Stimulated activated CD4-positive, alpha-beta T cell treated with anti-CD3 and anti-CD28 coated beads, TNF-alpha, amount 100 ng/mL, for 24 hours (primary cell): ENCODE measurements around the gene GUCY2D.
"Not testable (repeated sequence)": the region's sequence is repeated elsewhere in the genome, so short reads cannot be mapped to it uniquely, and the experiment has no call there.

Experiments
- DNase-seq, 3 experiments: peaks; one replicate each; pipeline ENCODE4 v3.0.0-alpha.2; 2020; ENCODE audit warnings: low read depth in 3 of 3

GUCY2D gene

GRCh38 chr17:8016632-8017424 is 14.4 kb downstream of the GUCY2D start:
- DNase-seq: peak in 2 of 3 experiments; percentile 21 to 60

GRCh38 chr17:8018436-8018835 is 16.0 kb downstream of the GUCY2D start:
- DNase-seq: no peak

DNA sequence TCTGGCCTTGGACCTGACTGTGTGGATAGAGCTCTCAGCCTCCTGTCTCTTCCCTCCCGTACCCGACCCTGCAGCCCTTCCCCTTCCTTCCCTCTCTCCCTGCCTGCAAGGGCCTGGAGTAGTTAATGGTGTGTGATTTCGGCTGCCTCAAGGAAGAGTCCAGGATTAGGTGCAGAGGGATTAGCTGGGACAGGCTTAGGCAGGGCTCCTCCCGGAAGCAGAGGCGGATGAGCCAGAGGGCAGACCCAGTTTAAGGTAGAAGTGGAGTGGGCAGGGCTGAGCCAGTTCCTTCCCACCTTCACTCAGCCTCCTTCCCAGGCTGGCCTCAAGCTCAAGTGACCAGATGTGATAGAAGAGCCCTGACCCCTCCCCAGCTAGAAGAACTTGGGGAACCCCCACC is 16.8 kb downstream of the GUCY2D start:
- no peak for DNase-seq

GRCh38 chr17:8019665-8020650 is 17.5 kb downstream of the GUCY2D start:
- no peak for DNase-seq

DNA sequence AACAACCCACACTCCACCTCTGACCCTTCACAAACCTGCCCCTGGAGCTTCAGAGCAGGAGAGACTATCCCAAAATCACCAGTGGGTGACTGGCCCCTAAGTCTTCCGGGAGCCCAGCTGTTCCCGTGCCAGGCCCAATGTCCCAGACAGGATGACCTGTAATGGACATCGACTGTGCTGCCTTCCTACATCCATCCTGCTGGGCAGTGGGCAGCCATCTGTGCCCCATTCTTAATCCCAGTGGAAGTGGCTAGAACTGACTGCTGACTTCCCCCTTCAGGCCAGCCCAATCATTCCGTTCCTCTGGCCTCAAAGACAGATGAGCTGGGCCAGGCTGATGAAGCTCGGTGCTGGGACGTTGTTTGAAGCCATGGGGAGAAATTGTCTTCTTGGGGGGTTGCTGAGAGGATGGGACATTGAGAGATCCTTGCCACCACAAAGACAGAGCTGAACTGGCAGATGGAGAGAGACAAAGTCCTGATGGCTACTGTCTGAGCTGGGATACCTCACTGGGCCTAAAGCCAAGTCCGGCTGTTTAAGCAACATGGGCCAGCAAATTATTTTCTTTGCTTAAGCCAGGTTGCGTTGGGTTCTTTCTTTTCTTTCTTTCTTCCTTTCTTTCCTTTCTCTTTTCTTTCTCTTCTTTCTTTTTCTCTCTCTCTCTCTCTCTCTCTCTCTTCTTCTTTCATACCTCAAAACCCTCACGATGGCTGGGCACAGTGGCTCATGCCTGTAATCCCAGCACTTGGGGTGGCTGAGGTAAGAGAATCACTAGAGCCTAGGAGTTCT is 18.6 kb downstream of the GUCY2D start:
- DNase-seq: no peak

- no peak for DNase-seq
Measured at GRCh38 chr17:8021565-8022359, 19.3 kb downstream of the GUCY2D start.

GRCh38 chr17:8022360-8023003 is 20.1 kb downstream of the GUCY2D start:
- DNase-seq: no peak

GRCh38 chr17:8024161-8024560 is 21.7 kb downstream of the GUCY2D start:
- not testable (repeated sequence) for DNase-seq

DNA sequence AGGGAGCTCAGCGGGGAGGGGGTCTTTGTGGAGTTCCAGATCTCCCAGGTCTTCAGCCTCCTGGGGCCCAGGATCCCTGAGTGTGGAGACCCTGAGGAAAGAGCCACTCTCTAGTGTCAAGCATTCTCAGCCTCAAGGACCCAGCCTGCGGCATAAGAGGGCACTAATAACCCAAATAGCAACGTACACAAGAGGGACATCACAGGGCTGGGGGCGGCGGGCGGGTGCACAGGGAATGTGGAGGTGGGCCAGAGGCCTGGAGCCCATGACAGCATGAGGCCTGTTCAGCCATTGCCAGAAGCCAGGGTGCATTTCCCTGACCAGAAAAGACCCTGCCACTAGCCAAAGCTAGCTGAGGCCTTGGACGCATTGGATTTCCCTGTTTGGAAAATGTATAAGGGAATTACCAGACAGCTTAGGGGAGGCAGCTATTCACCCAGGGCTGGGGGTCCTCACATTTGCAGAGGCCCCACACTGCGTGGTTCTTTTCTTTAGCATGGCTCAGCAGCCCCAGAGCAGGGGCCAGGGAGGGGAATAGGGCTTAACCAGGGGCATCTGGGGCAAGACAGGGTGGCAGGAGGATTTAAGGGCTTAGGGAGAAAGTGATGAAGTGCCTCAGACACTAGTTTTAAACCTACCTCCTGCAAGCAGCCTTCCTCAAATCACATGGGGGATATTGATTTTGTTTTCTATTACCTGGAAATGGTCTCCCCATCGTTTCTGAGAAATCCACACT is 22.9 kb downstream of the GUCY2D start:
- no peak for DNase-seq

GRCh38 chr17:8029121-8029520 is 26.7 kb downstream of the GUCY2D start:
- DNase-seq: no peak

DNA sequence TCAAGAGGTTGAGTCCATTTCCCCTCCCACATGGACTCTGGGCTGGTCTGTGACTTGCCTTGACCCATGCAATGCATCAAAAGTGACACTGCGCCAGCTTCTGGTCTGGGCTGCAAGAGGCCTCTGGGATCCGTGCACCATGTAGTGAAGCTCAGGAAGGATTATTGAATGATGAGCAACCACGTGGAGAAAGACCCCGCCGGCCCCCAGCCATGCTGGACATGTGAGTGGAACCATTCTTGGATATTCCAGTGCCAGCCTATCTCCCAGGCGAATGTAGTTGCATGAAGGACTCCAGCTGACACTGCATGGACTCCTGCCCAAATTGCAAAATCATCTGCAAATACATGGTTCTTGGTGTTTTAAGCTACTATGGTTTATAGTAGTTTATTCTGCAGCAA is 28.8 kb downstream of the GUCY2D start:
- DNase-seq: no peak

DNA sequence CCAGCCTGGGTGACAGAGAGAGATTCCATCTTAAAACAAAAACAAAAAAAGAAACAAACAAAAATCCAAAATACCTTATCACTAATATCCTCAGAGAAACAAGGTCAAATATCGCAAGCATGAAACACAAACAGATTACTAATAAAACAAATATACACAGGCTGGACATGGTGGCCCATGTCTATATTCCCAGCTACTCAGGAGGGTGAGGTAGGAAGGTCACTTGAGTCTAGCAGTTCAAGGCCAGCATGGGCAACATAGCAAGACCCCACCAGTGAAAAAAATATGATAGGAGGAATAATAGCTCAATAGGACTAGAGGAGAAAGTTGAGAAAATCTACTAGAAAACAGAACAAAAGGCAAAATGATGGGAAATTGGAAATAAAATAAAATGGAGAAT is 29.5 kb downstream of the GUCY2D start:
- no peak for DNase-seq

- DNase-seq: no peak
Measured at GRCh38 chr17:8032442-8032841, 30.0 kb downstream of the GUCY2D start.

GRCh38 chr17:8038954-8039610 is 36.7 kb downstream of the GUCY2D start, which contains the start of gene ALOX15B:
Gene ALOX15B, plus strand, starts transcription at chr17:8039059. Its CDS starts 97 bp downstream, at chr17:8039156.
- DNase-seq: no peak

DNA sequence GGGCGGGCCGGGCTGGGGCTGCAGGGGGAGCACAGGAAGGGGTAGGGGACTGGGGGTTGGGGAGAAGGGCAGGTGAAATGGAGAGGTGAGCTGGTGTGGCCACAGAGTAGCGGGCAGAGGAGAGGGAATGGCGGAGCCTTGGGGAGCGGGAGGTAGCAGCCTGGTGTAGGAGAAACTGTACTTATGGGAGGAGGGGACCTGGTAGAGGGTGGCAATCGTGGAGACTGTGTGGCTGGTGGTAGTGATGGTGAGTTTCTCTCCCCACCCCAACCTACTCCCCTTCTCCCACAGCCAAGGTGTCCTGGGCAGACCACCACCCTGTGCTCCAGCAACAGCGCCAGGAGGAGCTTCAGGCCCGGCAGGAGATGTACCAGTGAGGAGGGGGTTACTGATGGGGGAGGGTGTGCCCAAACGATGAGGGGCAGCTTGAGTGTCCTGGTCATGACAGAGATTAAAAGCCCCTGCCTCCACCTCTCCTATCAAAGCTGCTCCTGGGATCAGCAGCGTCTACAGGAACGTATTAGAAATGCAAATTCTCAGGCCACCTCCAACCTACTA is 37.3 kb downstream of the GUCY2D start:
- no peak for DNase-seq

DNA sequence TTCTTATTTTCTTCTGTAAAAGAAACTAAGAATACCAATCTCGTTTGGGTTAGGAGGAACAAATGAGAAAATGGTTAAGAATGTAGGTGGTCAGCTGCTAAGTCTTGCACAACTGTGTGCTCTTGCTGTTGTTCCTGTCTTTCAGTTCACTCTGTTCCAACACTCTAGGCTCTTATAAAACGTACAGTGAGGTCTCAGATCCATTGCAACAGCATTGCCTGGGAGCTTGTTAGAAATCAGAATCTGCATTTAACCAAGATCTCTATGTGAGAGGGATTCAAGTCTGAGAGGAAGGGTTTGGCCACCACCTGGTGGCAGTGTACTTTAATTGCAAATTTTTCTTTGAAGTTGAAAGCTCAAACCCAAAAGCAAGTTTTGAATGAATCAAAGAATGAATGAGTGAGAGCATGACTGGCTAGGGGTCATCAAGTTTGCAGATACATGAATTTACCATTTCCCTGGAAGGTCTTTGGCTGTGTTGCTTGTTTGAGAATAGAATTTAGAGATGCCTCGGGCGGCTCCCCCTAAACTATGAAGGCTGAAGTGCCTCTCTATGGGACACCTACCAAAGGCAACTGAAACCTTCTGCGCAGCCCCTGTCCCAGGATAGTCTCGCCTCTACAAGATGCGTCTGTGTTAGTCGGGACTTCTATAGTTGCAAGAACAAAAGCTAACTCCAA is 39.0 kb downstream of the GUCY2D start:
- DNase-seq: peak in 2 of 3 experiments; percentile 15 to 29

DNA sequence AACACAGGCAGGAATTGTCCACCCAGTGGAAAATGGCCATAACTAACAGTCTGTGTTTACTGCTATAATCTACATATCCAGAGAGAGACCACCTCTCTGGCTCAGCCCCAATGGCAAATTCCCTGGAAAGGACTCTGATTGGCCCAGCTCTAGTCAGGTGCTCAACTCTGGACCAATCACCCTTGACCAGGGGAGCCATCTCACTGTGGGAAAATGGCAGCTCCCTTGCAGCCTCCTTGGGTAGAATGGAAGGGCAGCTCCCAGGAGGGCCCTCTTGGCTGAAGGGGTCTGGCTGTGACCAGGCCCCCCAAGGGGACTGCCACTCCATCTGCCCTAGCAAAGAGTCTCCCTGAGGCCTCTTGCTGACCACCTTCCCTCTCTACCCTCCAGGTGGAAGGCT is 39.6 kb downstream of the GUCY2D start:
- no peak for DNase-seq
